GM12865 (cell line): ENCODE measurements around the gene SLC34A1.
A peak's percentile ranks its signal among the peaks of the same experiment; 100 is the strongest.

Experiments
- DNase-seq: peaks from one replicate; pipeline ENCODE4 v3.0.0; 2010; ENCODE audit warnings: low read depth
- H3K4me3 ChIP-seq: 2 replicates; pipeline ENCODE4 v1.5.1; 2011; ENCODE audit warnings: mild to moderate bottlenecking, low read depth, low read length, control low read depth
- TF ChIP-seq, protein P1 (sequence below): IDR thresholded peaks from 2 replicates; pipeline ENCODE4 v1.5.1; 2011; ENCODE audit warnings: low read length, control low read depth, low read depth, inconsistent platforms; ENCODE audit not compliant: insufficient read depth; ENCODE audit errors: missing control alignments

The SLC34A1 gene

DNA sequence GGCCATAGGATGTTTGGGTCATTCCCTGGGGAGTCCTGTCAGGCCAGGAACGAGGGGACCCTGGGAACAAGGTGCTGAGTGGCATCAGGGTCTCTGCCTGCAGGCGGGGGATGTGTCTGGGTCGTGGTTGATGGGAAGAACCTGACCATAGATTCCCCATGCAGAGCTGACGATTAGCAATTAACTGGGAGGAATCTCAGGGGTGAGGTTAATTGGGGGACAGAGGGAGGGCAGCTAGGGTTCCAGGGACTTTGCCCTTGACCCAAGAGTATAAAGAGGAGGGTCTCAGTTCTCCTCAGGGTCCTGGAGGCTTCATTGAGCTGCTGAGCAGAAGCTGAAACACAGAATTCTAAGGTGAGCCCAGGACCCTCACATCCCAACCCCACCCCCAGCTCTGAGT lies at the start of gene SLC34A1:
SLC34A1 (plus strand) TSS at position 301 of the 400 bp plus-strand sequence. CDS start 1,308 bp downstream, outside the sequence.
- H3K4me3 ChIP-seq = no peak within 1 kb of the TSS
- no peak for DNase-seq
- TF ChIP-seq, protein P1, sequence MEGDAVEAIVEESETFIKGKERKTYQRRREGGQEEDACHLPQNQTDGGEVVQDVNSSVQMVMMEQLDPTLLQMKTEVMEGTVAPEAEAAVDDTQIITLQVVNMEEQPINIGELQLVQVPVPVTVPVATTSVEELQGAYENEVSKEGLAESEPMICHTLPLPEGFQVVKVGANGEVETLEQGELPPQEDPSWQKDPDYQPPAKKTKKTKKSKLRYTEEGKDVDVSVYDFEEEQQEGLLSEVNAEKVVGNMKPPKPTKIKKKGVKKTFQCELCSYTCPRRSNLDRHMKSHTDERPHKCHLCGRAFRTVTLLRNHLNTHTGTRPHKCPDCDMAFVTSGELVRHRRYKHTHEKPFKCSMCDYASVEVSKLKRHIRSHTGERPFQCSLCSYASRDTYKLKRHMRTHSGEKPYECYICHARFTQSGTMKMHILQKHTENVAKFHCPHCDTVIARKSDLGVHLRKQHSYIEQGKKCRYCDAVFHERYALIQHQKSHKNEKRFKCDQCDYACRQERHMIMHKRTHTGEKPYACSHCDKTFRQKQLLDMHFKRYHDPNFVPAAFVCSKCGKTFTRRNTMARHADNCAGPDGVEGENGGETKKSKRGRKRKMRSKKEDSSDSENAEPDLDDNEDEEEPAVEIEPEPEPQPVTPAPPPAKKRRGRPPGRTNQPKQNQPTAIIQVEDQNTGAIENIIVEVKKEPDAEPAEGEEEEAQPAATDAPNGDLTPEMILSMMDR = no peak

GRCh38 chr5:177334781-177335700 lies 49.2 kb upstream of the SLC34A1 start:
- no peak for DNase-seq
- TF ChIP-seq, protein P1 = no peak
- H3K4me3 ChIP-seq = no peak overlapping the region

DNA sequence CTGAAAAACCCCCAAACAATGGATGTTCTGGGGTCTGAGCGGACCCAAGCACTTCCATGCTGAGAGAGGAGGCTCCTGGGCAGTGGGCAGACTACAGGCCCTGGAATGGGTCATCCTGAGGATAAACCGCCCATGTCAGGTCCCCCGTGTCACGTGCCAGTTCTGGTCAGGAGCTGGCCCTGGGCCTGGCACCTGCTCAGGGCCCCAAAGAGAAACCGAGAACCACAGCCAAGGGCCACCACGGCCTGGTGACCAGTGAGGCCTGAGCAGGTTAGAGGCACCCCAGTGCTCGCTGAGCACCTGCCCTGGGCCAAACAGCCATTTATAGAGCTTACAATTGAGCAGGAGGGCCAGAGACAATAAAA lies 48.6 kb upstream of the SLC34A1 start:
- TF ChIP-seq, protein P1 = no peak
- H3K4me3 ChIP-seq = no peak overlapping the region

DNA sequence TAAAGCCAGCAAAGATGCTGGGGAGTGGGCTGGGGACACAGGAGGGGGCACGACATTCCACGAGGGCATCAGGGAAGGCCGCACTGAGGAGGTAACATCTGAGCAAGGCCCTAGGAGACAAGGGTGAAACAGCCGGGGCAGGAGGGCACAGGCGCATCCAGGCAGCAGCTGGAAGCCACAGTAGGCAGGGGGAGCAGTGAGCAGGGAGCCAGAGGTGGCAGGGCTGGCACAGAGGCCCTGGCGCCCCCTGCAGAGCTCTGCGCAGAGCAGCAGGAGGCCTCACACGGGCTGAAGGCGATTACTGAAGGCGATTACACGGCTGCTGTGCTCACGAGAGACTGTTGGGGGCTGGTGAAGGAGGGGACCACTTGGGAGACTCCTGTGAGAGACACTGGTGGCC lies 48.1 kb upstream of the SLC34A1 start:
- no peak for DNase-seq
- no peak overlapping the region for H3K4me3 ChIP-seq
- TF ChIP-seq, protein P1 = peak; percentile 28

More for the DNA sequence above, 48.6 kb upstream of the SLC34A1 start:
- no peak for DNase-seq

DNA sequence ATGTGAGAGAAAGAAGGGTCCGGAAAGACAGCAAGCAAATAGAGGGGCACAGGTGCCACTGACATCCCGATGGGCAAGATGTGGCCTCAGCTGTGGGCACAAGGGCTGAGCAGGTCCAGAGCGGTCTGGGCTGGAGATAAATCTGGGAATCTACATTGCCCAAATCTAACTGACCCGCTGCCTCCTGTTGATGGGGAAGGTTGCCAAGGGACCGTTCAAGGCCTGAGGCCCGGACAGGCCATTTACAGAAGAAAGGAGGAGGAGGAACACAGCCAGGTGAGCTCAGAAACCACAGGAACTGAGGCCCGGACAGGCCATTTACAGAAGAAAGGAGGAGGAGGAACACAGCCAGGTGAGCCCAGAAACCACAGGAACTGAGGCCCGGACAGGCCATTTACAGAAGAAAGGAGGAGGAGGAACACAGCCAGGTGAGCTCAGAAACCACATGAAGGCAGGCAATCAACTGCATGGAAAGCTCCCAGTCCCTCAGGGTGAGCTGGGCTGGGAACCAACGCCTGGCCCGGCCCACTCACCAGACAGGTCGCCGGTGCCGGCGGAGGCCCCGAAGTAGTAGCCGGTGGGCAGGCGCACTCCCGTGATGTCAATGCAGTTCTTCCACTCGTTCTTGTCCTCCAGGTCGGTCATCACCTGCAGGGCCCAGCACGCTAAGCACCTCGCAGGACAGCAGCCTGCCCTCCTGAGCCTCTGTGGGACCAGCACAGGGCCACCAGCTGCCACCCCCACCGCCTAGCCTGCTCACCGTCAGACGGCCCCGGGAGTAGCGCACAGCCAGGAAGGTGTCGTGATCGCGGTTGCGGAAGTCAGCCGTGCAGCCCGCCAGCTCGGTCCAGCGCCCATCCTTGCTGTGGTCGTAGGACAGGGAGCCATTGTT lies 47.4 kb upstream of the SLC34A1 start:
- no peak for DNase-seq
- TF ChIP-seq, protein P1 = no peak
- no peak overlapping the region for H3K4me3 ChIP-seq

DNA sequence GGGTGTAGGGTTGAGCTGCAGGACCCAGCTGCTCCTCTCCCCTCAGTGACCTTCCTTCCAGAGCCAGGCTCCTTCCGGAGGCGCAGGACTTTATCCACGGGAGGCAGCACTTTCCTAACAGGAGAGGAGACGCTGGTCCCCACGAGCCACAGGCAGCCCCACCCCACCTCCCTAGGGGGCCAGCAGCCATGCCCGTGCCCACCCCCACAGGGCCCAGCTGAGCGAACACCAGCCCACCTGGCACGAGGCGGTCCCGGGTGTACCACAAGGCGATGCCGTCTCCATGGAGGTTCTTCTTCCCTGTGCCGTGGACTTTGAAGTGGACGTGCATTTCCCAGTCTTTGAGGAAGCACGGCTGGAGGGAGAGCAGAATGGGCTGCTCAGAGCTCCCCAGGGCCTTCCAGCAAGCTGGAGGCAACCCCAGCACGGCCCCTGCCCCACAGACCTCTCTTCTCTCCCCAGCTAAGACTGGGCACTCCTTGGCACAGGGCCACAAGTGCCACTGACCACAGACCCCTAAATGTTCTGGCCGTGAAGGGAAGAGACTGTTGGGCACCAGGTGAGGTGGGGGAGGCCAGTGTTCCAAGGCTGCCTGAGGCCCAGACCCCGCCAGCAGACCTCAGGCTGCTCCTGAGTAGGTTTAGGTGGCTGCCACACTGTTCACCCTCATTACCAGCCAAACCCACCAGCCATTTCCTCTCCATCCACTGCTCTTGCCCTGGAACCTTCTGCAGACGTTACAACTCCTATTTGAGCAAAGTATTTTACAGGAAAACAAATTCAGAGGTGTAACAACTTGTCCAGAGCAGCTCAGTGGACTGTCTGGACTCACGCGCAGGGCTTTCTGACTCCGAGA lies 45.8 kb upstream of the SLC34A1 start:
- DNase-seq = no peak
- no peak overlapping the region for H3K4me3 ChIP-seq
- TF ChIP-seq, protein P1 = no peak
